ENCODE results near the gene PTPRN2. TPM values are rescaled to one million over a fixed set of nuclear protein-coding genes. Genes with fewer than 3 reads are reported as not detected.

PTPRN2 gene
- total and polyA plus RNA-seq, 9 of the 15 experiments (the other 6 are each of a cell fraction or from before 2014, with no cell fraction given): not detected

GRCh38 chr7:158101821-158102450 lies 485.7 kb downstream of the PTPRN2 start:
- no peak overlapping the region for H3K4me3 ChIP-seq
- intact Hi-C loops (cut with micrococcal nuclease): no loop called here
- H3K36me3 ChIP-seq (ENCODE audit: control insufficient read depth, insufficient read depth, low read length): no peaks in the 10 kb centered on the region
- H3K27me3 ChIP-seq (ENCODE audit: control insufficient read depth in 2 of 2, insufficient read depth in 2 of 2, low read length in 2 of 2): peaks cover 11 to 16% of the 10 kb centered on the region in 2 experiments; a peak in 4 of 5 replicates
- H3K4me2 ChIP-seq (ENCODE audit: insufficient read depth, low read length): no peak overlapping the region
- no peak overlapping the region for H3K27ac ChIP-seq (ENCODE audit: extremely low read depth, low read depth, low read length)
- ChIA-PET CTCF (ENCODE audit: low intra/inter-chr PET ratio) (no interaction called here), POLR2A (no interaction called here)
- no peak for DNase-seq (ENCODE audit: extremely low read depth in 1 of 4, low spot score in 3 of 4)
- no TSS peak for BruUV-seq (replicated peaks)
- H2AFZ ChIP-seq (ENCODE audit: low read depth, low read length): no peak overlapping the region
- in situ Hi-C loops (cut with MboI): no loop called here
- H3K9me3 ChIP-seq (replicated peaks; ENCODE audit: control insufficient read depth, insufficient read depth, low read depth, low read length): no peaks in the 10 kb centered on the region
- no peaks in the 10 kb centered on the region for H3K79me2 ChIP-seq (ENCODE audit: control insufficient read depth, insufficient read depth, low read length)
- no peaks in the 10 kb centered on the region for H3K9me1 ChIP-seq (ENCODE audit: control insufficient read depth, insufficient read depth, low read length)
- H3K4me1 ChIP-seq (replicated peaks in 1 of 2; ENCODE audit: control insufficient read depth in 2 of 2, insufficient read depth in 2 of 2, low read length in 2 of 2): peaks cover 0 to 8% of the 10 kb centered on the region in 2 experiments; a peak in 1 of 5 replicates
- H4K20me1 ChIP-seq (replicated peaks; ENCODE audit: control insufficient read depth, insufficient read depth, low read length): 0 out of 2 replicates have a peak, but pooled peaks cover 4% of the 10 kb centered on the region
- WGBS (ENCODE audit: insufficient coverage, low coverage, missing lambda C conversion rate): under 1% methylated on average over 14 of the region's 14 CpGs
- ATAC-seq: no peak
- no peak overlapping the region for H3K9ac ChIP-seq (ENCODE audit: insufficient read depth in 1 of 2, low read depth in 2 of 2, low read length in 2 of 2)
- FAIRE-seq: no peak
- no peak for TF ChIP-seq MIER1 (IDR thresholded peaks at IDR 0.05; ENCODE audit: low read depth)
- no peak for TF ChIP-seq ZNF384 (IDR thresholded peaks at IDR 0.05; ENCODE audit: low read depth, low read length)
- no peak for TF ChIP-seq ZBTB7A (IDR thresholded peaks at IDR 0.05; ENCODE audit: borderline replicate concordance, control insufficient read depth, low read depth, low read length)
- no peak for TF ChIP-seq HOXB6 (CRISPR knock-in tag; IDR thresholded peaks at IDR 0.05; ENCODE audit: borderline replicate concordance)
- no peak for TF ChIP-seq ZNF324 (CRISPR knock-in tag; IDR thresholded peaks at IDR 0.05)
- no peak for TF ChIP-seq RUNX1 (IDR thresholded peaks at IDR 0.05; ENCODE audit: low read depth)
- TF ChIP-seq DNMT1 (IDR thresholded peaks at IDR 0.05): no peak
- no peak for TF ChIP-seq RBM25 (IDR thresholded peaks at IDR 0.05; ENCODE audit: low read depth, low read length, severe bottlenecking)
- no peak for TF ChIP-seq ZNF263 (CRISPR knock-in tag; IDR thresholded peaks at IDR 0.05; ENCODE audit: borderline replicate concordance)
- no peak for TF ChIP-seq MCM3 (IDR thresholded peaks at IDR 0.05)
- TF ChIP-seq U2AF2 (optimal IDR thresholded peaks at IDR 0.05; ENCODE audit: low read depth, low read length): no peak
- TF ChIP-seq POU5F1 (IDR thresholded peaks at IDR 0.05; ENCODE audit: borderline replicate concordance, low read depth, low read length, partially characterized antibody): no peak
- no peak for TF ChIP-seq NR2C2 (CRISPR knock-in tag; IDR thresholded peaks at IDR 0.05)
- TF ChIP-seq NR2C2 (tag; IDR thresholded peaks at IDR 0.05): no peak
- no peak for TF ChIP-seq MCM5 (IDR thresholded peaks at IDR 0.05; ENCODE audit: low read depth)
- no peak for TF ChIP-seq NR1H2 (CRISPR knock-in tag; IDR thresholded peaks at IDR 0.05)
